GM12878 (cell line): ENCODE results near the gene SPINDOC. TPM values are rescaled to one million over a fixed set of nuclear protein-coding genes. Genes with fewer than 3 reads are reported as not detected.

ENCODE experiments used
- BHLHE40 ChIP-seq, 2 experiments: fragments of 450-650 bp in 1 of 2; IDR thresholded peaks; 2 replicates each; pipeline ENCODE4 v1.6.1; 2011 to 2017; ENCODE audit warnings: low read depth in 2 of 2, borderline replicate concordance in 1 of 2, improper control_type of control experiment in 1 of 2, low read length in 1 of 2, mild to moderate bottlenecking in 1 of 2
- BRCA1 ChIP-seq: IDR thresholded peaks from 2 replicates; pipeline ENCODE4 v1.6.1; 2011; ENCODE audit warnings: low read depth, low read length, improper control_type of control experiment
- CBFB ChIP-seq: IDR thresholded peaks from 2 replicates; pipeline ENCODE4 v1.6.1; 2016; ENCODE audit warnings: antibody characterized with exemption, low read depth
- CEBPB ChIP-seq, 2 experiments: fragments of 150-350 bp in 1 of 2; IDR thresholded peaks; 2 replicates each; pipeline ENCODE4 v1.6.1; 2012 to 2014; ENCODE audit warnings: low read depth in 2 of 2, low read length in 2 of 2, borderline replicate concordance in 1 of 2, inconsistent platforms in 1 of 2
- CREM ChIP-seq: IDR thresholded peaks from 2 replicates; pipeline ENCODE4 v1.6.1; 2014; ENCODE audit warnings: antibody characterized with exemption, low read depth
- CTCF ChIP-seq, 3 experiments: IDR thresholded peaks in 2 of 3; conservative IDR thresholded peaks in 1 of 3; 2 replicates each; pipeline ENCODE4 v1.5.1; 2011; ENCODE audit warnings: low read depth in 3 of 3, low read length in 3 of 3, mild to moderate bottlenecking in 3 of 3, control low read depth in 2 of 3, moderate library complexity in 2 of 3, inconsistent platforms in 1 of 3, mixed read lengths in 1 of 3; ENCODE audit not compliant: control insufficient read depth in 2 of 3, insufficient read depth in 1 of 3; ENCODE audit errors: extremely low read depth in 1 of 3
- ETV6 ChIP-seq, 2 experiments: fragments of 450-650 bp in 1 of 2; IDR thresholded peaks in 1 of 2; conservative IDR thresholded peaks in 1 of 2; 2 replicates each; pipeline ENCODE4 v1.6.1; 2014; ENCODE audit warnings: antibody characterized with exemption in 1 of 2, borderline replicate concordance in 1 of 2, low read depth in 1 of 2, mild to moderate bottlenecking in 1 of 2, moderate library complexity in 1 of 2
- IKZF1 ChIP-seq: fragments of 450-650 bp; conservative IDR thresholded peaks from 2 replicates; pipeline ENCODE4 v1.6.1; 2017; ENCODE audit warnings: antibody characterized with exemption, mild to moderate bottlenecking
- IRF4 ChIP-seq: IDR thresholded peaks from 2 replicates; pipeline ENCODE4 v1.6.1; 2011; ENCODE audit warnings: low read depth, low read length
- KDM1A ChIP-seq: fragments of 200-600 bp; sonication (generic); IDR thresholded peaks from 2 replicates; pipeline ENCODE4 v1.6.1; 2016; ENCODE audit warnings: borderline replicate concordance
- MEF2A ChIP-seq: IDR thresholded peaks from 2 replicates; pipeline ENCODE4 v1.6.1; 2011; ENCODE audit warnings: low read depth, mild to moderate bottlenecking, low read length, moderate library complexity; ENCODE audit not compliant: insufficient read depth
- MLLT1 ChIP-seq: fragments of 450-650 bp; IDR thresholded peaks from 2 replicates; pipeline ENCODE4 v1.6.1; 2016; ENCODE audit warnings: mild to moderate bottlenecking
- NFXL1 ChIP-seq: fragments of 450-650 bp; IDR thresholded peaks from 2 replicates; pipeline ENCODE4 v1.6.1; 2017; ENCODE audit warnings: antibody characterized with exemption, mild to moderate bottlenecking, borderline replicate concordance
- POLR2AphosphoS2 ChIP-seq: IDR thresholded peaks from 2 replicates; pipeline ENCODE4 v1.6.1; 2011; ENCODE audit warnings: low read depth, mild to moderate bottlenecking, low read length, improper control_type of control experiment, moderate library complexity
- SPI1 ChIP-seq: IDR thresholded peaks from 2 replicates; pipeline ENCODE4 v1.6.1; 2011; ENCODE audit warnings: low read depth, mild to moderate bottlenecking, low read length, moderate library complexity, borderline replicate concordance; ENCODE audit not compliant: insufficient read depth
- YY1 ChIP-seq: IDR thresholded peaks from 2 replicates; pipeline ENCODE4 v1.6.1; 2011; ENCODE audit warnings: low read depth, mild to moderate bottlenecking, low read length
- polyA plus RNA-seq, 11 experiments: library from polyadenylated mRNA; depleted of rRNA in 4 of 11; unstranded in 6 of 11; stranded (reverse) in 5 of 11; fragments of >200 nt; fragmentation: Nextera tagmentation in 4 of 11; fragmentation: Illumina TruSeq in 1 of 11; extraction: Ambion mirVana in 4 of 11; extraction: Trizol in 1 of 11; gene quantifications; 1 replicate in 1 of 11; 2 replicates in 10 of 11; pipeline versions ENCODE4 v1.2.1 to v1.2.3, GENCODE V29; 2011 to 2016; ENCODE audit warnings: inconsistent platforms in 2 of 11, missing spikeins in 2 of 11, low read depth in 1 of 11
- total RNA-seq, 4 experiments: library from RNA; depleted of rRNA in 3 of 4; stranded (reverse); fragments of >200 nt in 3 of 4; fragmentation: Illumina TruSeq in 1 of 4; extraction: Trizol in 1 of 4; gene quantifications; 2 replicates each; pipeline versions ENCODE4 v1.2.1 to v1.2.3, GENCODE V29; 2013 to 2021
- TF ChIP-seq, protein P1 (sequence below): IDR thresholded peaks from 2 replicates; pipeline ENCODE4 v1.6.1; 2012; ENCODE audit warnings: low read depth, low read length, improper control_type of control experiment

SPINDOC gene
- total and polyA plus RNA-seq, 10 of the 15 experiments (the other 5 are each of a cell fraction or from before 2014, with no cell fraction given): 0.88 to 38.2 (median 16.9) TPM

- TF ChIP-seq, protein P1, sequence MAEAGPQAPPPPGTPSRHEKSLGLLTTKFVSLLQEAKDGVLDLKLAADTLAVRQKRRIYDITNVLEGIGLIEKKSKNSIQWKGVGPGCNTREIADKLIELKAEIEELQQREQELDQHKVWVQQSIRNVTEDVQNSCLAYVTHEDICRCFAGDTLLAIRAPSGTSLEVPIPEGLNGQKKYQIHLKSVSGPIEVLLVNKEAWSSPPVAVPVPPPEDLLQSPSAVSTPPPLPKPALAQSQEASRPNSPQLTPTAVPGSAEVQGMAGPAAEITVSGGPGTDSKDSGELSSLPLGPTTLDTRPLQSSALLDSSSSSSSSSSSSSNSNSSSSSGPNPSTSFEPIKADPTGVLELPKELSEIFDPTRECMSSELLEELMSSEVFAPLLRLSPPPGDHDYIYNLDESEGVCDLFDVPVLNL: no peak
- TF ChIP-seq CBFB (no peak), SPI1 (0 out of 2 replicates have a peak, but pooled peaks have one; percentile 33), MEF2A (no peak), CTCF (IDR thresholded peaks at IDR 0.05 in 2 of 3, conservative IDR thresholded peaks at IDR 0.05 in 1 of 3; ENCODE audit: control insufficient read depth in 2 of 3, extremely low read depth in 1 of 3, insufficient read depth in 1 of 3, low read depth in 3 of 3, low read length in 3 of 3) (peak; percentile 54 to 78 (median 57); a peak in 5 of 6 replicates), BRCA1 (0 out of 2 replicates have a peak, but pooled peaks have one; percentile 14), NFXL1 (no peak), CREM (no peak), ETV6 (conservative IDR thresholded peaks at IDR 0.05 in 1 of 2, IDR thresholded peaks at IDR 0.05 in 1 of 2; ENCODE audit: borderline replicate concordance in 1 of 2, low read depth in 1 of 2) (0 out of 4 replicates have a peak, but pooled peaks of 1 of the 2 experiments have one; percentile 31), CEBPB (IDR thresholded peaks at IDR 0.05; ENCODE audit: borderline replicate concordance in 1 of 2, low read depth in 2 of 2, low read length in 2 of 2) (peak in 1 of 2 experiments; percentile 95; a peak in 2 of 4 replicates), KDM1A (no peak), IKZF1 (peak; percentile 64), MLLT1 (peak; percentile 32; the same call in 1 of the 2 replicates), YY1 (peak; percentile 82), POLR2AphosphoS2 (no peak), BHLHE40 (IDR thresholded peaks at IDR 0.05; ENCODE audit: borderline replicate concordance in 1 of 2, low read depth in 2 of 2, low read length in 1 of 2) (peak in 1 of 2 experiments; percentile 43; a peak in 2 of 4 replicates), IRF4 (peak; percentile 62)
Measured at GRCh38 chr11:63871962-63872799, 58.9 kb downstream of the SPINDOC start (continued).
